H1 (cell line): Measurements from ENCODE around the gene TMA7.

Experiments used
- EZH2 ChIP-seq: fragments of 200-600 bp; sonication (generic); IDR thresholded peaks from 2 replicates; pipeline ENCODE4 v1.7.1; 2012; ENCODE audit warnings: low read depth, mild to moderate bottlenecking, moderate library complexity, low read length, inconsistent platforms; ENCODE audit not compliant: severe bottlenecking
- POLR2A ChIP-seq, 2 experiments: IDR thresholded peaks; 1 replicate in 1 of 2; 2 replicates in 1 of 2; pipeline ENCODE4 v1.6.1; 2011; ENCODE audit warnings: low read depth in 2 of 2, low read length in 2 of 2, mild to moderate bottlenecking in 2 of 2; ENCODE audit errors: control extremely low read depth in 1 of 2
- POLR2AphosphoS5 ChIP-seq: IDR thresholded peaks from 2 replicates; pipeline ENCODE4 v1.6.1; 2011; ENCODE audit warnings: low read depth, low read length
- SP1 ChIP-seq: IDR thresholded peaks from 2 replicates; pipeline ENCODE4 v1.6.1; 2011; ENCODE audit warnings: low read depth, low read length
- SUZ12 ChIP-seq: fragments of 200-600 bp; sonication (generic); IDR thresholded peaks from 2 replicates; pipeline ENCODE4 v1.6.1; 2012; ENCODE audit warnings: mild to moderate bottlenecking, inconsistent platforms, low read length, moderate library complexity, mixed read lengths
- TBP ChIP-seq: IDR thresholded peaks from 2 replicates; pipeline ENCODE4 v1.6.1; 2011; ENCODE audit warnings: low read depth, low read length, improper control_type of control experiment
- TEAD4 ChIP-seq: IDR thresholded peaks from 2 replicates; pipeline ENCODE4 v1.6.1; 2012; ENCODE audit warnings: low read depth, low read length, inconsistent platforms, mixed read lengths
- ZNF274 ChIP-seq: IDR thresholded peaks from 2 replicates; pipeline ENCODE4 v1.7.0; 2012; ENCODE audit warnings: low read length, borderline replicate concordance; ENCODE audit errors: extremely low read depth
- TF ChIP-seq, protein P1 (sequence below), 3 experiments: IDR thresholded peaks; 1 replicate in 2 of 3; 2 replicates in 1 of 3; pipeline versions ENCODE4 v1.5.1 to v1.6.1; 2011; ENCODE audit warnings: low read length in 3 of 3, mild to moderate bottlenecking in 3 of 3, inconsistent platforms in 2 of 3, low read depth in 1 of 3, moderate library complexity in 1 of 3; ENCODE audit not compliant: insufficient read depth in 1 of 3; ENCODE audit errors: control extremely low read depth in 1 of 3
- TF ChIP-seq, protein P2 (sequence below): IDR thresholded peaks from 2 replicates; pipeline ENCODE4 v1.6.1; 2011; ENCODE audit warnings: low read length, improper control_type of control experiment
- TF ChIP-seq, protein P3 (sequence below): IDR thresholded peaks from 2 replicates; pipeline ENCODE4 v1.6.1; 2011; ENCODE audit warnings: low read depth, mild to moderate bottlenecking, low read length; ENCODE audit not compliant: insufficient read depth

DNA sequence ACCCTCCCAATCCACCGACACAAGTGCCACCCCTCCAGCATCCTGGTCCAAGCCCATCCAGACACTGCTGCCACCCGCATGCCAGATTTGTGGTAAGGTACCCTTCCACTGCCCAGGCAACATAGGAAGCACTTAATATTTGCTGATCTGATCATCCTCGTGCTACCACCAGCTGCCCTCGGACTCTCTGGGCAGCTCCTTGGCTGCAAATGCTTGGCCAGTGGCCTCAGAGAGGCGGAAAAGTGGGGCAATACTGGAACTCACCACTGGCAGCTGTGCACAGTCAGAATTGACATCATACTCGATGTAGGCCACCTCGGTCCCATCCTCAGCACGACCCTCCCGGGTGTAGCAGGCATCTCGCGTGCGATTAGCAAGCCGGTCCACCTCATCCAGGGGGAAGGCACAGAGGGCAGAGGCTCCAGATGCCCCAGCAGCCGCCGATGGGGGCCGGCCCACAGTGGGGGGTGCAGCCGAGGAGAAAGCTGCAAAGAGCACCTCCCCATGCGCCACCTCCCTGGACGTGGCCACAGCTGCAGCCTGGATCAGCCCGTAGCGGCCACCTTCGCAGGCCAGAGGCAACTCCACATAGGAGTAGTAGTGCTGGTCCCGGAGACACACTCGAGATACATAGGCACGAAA is 16.7 kb upstream of the TMA7 start:
- no peak for TF ChIP-seq POLR2AphosphoS5
- TF ChIP-seq, protein P1, sequence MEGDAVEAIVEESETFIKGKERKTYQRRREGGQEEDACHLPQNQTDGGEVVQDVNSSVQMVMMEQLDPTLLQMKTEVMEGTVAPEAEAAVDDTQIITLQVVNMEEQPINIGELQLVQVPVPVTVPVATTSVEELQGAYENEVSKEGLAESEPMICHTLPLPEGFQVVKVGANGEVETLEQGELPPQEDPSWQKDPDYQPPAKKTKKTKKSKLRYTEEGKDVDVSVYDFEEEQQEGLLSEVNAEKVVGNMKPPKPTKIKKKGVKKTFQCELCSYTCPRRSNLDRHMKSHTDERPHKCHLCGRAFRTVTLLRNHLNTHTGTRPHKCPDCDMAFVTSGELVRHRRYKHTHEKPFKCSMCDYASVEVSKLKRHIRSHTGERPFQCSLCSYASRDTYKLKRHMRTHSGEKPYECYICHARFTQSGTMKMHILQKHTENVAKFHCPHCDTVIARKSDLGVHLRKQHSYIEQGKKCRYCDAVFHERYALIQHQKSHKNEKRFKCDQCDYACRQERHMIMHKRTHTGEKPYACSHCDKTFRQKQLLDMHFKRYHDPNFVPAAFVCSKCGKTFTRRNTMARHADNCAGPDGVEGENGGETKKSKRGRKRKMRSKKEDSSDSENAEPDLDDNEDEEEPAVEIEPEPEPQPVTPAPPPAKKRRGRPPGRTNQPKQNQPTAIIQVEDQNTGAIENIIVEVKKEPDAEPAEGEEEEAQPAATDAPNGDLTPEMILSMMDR (IDR thresholded peaks at IDR 0.05; ENCODE audit: control extremely low read depth in 1 of 3, insufficient read depth in 1 of 3, low read depth in 1 of 3, low read length in 3 of 3), result no peak
- TF ChIP-seq, protein P2, sequence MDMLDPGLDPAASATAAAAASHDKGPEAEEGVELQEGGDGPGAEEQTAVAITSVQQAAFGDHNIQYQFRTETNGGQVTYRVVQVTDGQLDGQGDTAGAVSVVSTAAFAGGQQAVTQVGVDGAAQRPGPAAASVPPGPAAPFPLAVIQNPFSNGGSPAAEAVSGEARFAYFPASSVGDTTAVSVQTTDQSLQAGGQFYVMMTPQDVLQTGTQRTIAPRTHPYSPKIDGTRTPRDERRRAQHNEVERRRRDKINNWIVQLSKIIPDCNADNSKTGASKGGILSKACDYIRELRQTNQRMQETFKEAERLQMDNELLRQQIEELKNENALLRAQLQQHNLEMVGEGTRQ, result no peak
- no peak for TF ChIP-seq TEAD4
- TF ChIP-seq EZH2, result no peak
- TF ChIP-seq TBP, result no peak
- TF ChIP-seq POLR2A (IDR thresholded peaks at IDR 0.05; ENCODE audit: control extremely low read depth in 1 of 2, low read depth in 2 of 2, low read length in 2 of 2), result no peak
- TF ChIP-seq SP1, result no peak
- TF ChIP-seq, protein P3, sequence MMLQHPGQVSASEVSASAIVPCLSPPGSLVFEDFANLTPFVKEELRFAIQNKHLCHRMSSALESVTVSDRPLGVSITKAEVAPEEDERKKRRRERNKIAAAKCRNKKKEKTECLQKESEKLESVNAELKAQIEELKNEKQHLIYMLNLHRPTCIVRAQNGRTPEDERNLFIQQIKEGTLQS, result no peak
- TF ChIP-seq SUZ12, result no peak
- TF ChIP-seq ZNF274, result no peak
